ENCODE measurements around the gene TMEM171. TPM values are rescaled to one million over a fixed set of nuclear protein-coding genes. Genes with fewer than 3 reads are reported as not detected.

The TMEM171 gene
- total RNA-seq: 16.9 and 17.6 TPM in 2 replicates

GRCh38 chr5:73120222-73121118 is at the start of gene TMEM171:
TSS of gene TMEM171 (plus strand) at chr5:73120575. CDS start at chr5:73123374, 2,799 bp downstream.

GRCh38 chr5:73172951-73173350 is 52.6 kb downstream of the TMEM171 start, which contains the start of gene TMEM174:
TSS of gene TMEM174 (plus strand) at chr5:73173193. CDS start at chr5:73173244, 51 bp downstream.

Other genes starting within 250 kb of the TMEM171 start
- 10.6 and 12.2 TPM in 2 replicates for gene FCHO2, start 164.5 kb upstream of the TMEM171 start, total RNA-seq
- not detected in 2 replicates for gene TMEM174, start 52.6 kb downstream of the TMEM171 start, total RNA-seq

Data from mammary microvascular endothelial cell (primary cell).